VCaP (cell line): ENCODE data around the gene KCNMA1.

Source experiments
- H3K27ac ChIP-seq: fragments of 450-650 bp; 2 replicates; pipeline ENCODE4 v1.5.1; 2017
- CTCF ChIP-seq: fragments of 450-650 bp; conservative IDR thresholded peaks from 2 replicates; pipeline ENCODE4 v1.5.1; 2017; ENCODE audit warnings: mild to moderate bottlenecking, moderate library complexity

The KCNMA1 gene

GRCh38 chr10:77086081-77086480 is 551.5 kb downstream of the KCNMA1 start:
- H3K27ac ChIP-seq = no peak overlapping the region
- no peak for TF ChIP-seq CTCF

GRCh38 chr10:77085344-77085743 is 552.3 kb downstream of the KCNMA1 start:
- H3K27ac ChIP-seq = no peak overlapping the region
- no peak for TF ChIP-seq CTCF

DNA sequence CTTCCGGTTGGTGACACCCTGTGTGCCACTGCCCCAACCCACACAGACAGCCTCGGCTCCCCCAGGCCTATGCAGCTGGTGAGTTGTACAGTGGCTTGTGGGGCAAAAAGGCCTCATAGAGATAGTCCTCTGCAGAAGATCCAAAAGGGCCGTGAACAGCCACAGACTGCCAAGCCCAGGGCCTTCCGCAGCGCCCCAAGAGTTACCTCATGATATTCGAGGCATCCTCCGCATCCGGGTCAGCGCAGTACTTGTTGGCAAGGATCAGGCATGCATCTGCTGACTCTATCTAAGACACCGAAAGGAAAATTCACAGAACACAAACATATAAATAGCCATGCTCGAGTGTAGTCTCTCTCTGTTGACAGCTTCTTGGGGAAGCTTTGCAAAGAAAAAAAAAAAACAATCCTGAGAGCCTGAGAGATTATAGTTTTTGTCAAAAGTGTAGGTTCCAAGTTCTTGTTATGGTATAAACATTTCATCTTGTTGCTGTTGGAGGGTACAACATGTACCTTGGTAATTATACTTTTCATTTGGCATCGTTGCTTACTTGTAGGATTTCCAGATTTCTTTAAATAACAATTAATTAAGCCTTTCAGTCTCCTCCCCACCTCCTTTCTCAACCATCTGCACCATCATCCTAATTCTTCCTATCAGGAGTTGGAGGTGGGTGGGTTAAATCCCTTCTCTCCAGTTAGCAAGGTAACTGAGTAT is 553.0 kb downstream of the KCNMA1 start:
- no peak for TF ChIP-seq CTCF

GRCh38 chr10:77082601-77083252 is 554.9 kb downstream of the KCNMA1 start:
- TF ChIP-seq CTCF = no peak
- no peak overlapping the region for H3K27ac ChIP-seq

More for the DNA sequence above, 553.0 kb downstream of the KCNMA1 start:
- H3K27ac ChIP-seq = no peak overlapping the region

DNA sequence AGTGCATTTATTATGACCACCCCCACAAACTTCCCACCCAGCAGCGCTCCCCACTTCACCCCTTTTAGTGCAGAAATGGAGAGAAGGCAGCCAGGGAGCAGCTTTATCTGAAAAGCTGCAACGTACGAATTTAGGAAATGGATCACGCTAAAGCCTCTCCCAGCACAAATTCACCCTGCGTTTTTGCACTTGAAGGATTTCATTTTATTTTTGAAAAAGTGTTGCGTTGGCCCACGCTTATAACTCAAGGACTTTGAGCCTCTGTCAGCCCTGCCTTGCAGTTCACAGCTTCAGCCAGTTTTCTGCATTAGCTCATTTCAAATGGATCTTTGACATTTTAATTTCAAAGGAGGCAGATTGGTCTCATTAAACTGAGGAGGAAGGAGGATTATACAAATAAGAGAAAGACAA is 556.1 kb downstream of the KCNMA1 start:
- H3K27ac ChIP-seq = no peak overlapping the region
- no peak for TF ChIP-seq CTCF

DNA sequence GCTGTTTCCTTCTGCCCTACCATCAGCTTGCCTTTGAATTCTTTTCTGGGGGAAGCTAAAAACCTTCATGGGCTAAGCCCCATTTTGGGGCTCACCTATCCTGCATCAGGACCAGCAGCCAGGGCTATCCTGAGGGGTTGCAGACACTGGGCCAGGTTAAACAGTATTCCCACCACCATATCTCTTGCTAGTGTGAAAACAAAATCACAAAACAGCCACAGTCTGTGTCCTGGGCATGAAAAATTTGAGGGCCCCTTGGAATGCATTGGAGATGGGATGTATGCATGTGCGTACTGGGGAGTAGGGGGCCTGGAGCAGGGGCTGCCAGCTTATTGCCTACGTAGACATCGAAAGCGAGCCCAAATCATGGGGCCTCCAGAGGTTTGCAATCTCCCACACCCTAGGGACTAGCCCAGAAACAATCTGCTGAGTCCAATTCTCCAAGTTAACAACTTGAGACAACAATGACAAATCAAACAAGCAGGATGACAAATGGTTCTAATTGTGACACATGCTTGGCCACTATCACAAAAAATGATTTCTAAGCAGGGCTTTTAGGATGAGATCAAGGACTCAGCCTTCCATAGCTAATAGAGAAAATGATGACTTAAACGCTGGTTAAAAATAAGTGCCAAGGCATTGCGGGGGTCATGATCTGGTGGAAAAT is 557.1 kb downstream of the KCNMA1 start:
- H3K27ac ChIP-seq = no peak overlapping the region
- TF ChIP-seq CTCF = no peak

DNA sequence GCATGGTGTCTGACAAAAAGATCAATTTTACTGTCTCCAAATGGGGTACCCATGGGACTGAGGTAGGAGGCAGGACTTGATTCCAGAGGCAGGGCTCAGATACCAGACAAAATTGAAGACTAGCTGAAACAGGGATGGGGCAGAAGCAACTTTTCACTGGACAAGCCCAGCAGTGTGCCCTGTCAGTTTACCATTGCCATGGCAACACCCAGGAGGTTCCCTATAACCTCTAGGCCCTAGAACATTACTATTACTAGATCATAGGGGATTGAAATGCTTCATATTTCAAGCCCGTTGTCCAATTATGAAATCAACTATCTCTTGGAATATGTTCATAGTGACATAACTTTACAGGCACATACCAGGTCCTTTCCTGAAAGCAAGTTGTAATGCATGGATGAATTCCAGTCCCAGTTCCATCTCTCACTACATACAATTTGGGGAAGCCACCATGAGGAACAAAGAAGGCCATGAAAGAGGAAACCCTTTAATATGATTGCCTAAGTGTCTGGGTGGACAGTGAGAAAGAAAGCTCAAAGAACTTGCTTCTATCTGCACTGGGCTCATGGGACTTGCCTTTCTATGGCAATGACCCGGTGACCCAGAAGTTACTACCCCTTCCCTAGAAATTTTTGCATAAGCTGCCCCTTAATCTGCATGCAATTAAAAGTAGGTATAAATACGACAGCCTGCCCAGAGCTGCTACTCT is 557.9 kb downstream of the KCNMA1 start:
- H3K27ac ChIP-seq = no peak overlapping the region
- TF ChIP-seq CTCF = no peak
